NCI-H2171 treated with DMSO at 0.1 percent for 48 hours (cell line): ENCODE data around the gene CUL3.
"Not testable (repeated sequence)": the region's sequence is repeated elsewhere in the genome, so short reads cannot be mapped to it uniquely, and the experiment has no call there.

Source experiments
- DNase-seq: peaks from one replicate; lab custom pipeline; 2025; lab: John Stamatoyannopoulos, UW

Gene CUL3

DNA sequence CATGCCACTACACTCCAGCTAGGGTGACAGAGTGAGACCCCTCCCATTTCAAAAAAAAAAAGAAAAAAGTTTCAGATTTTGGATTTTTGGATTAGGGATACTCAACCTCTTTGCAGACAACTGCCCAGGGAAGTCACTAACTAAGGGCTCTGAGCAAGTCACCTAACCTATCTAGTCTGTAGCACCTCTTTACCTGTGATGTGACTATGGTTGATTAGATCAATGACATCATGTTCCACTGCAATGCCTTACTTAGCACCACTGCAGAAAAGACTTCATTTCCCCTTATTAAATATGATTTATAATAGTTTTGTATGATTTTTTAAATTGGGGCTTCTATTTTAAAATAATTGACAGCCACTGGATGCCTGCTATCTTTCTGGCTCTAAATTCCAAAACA, 41.2 kb downstream of the CUL3 start:
- DNase-seq = no peak

GRCh38 chr2:224538561-224539138, 46.5 kb downstream of the CUL3 start:
- no peak for DNase-seq

DNA sequence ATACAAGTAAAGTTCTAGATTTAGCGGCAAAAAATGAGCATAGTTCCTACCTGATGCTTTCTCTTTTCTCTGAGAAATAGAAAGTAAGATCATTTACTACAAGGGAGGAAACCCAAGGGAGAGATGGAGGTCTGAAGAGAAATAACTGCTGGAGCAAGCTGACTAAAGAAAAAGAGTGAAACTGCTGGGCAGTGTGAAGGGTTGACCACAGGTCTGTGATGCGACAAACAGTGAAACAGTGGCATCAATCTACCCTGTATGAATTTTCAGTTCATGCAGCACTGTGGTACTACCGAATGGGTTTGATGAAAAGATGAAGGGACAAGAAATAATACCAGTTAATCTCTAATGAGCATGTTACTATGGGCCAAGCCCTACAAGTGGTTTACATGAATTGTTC, 52.2 kb downstream of the CUL3 start:
- DNase-seq = no peak

GRCh38 chr2:224532441-224532840, 52.7 kb downstream of the CUL3 start:
- no peak for DNase-seq

- DNase-seq = no peak
Measured at GRCh38 chr2:224528171-224528570, 57.0 kb downstream of the CUL3 start.

GRCh38 chr2:224525774-224526173, 59.4 kb downstream of the CUL3 start:
- no peak for DNase-seq

GRCh38 chr2:224524657-224525056, 60.5 kb downstream of the CUL3 start:
- no peak for DNase-seq

DNA sequence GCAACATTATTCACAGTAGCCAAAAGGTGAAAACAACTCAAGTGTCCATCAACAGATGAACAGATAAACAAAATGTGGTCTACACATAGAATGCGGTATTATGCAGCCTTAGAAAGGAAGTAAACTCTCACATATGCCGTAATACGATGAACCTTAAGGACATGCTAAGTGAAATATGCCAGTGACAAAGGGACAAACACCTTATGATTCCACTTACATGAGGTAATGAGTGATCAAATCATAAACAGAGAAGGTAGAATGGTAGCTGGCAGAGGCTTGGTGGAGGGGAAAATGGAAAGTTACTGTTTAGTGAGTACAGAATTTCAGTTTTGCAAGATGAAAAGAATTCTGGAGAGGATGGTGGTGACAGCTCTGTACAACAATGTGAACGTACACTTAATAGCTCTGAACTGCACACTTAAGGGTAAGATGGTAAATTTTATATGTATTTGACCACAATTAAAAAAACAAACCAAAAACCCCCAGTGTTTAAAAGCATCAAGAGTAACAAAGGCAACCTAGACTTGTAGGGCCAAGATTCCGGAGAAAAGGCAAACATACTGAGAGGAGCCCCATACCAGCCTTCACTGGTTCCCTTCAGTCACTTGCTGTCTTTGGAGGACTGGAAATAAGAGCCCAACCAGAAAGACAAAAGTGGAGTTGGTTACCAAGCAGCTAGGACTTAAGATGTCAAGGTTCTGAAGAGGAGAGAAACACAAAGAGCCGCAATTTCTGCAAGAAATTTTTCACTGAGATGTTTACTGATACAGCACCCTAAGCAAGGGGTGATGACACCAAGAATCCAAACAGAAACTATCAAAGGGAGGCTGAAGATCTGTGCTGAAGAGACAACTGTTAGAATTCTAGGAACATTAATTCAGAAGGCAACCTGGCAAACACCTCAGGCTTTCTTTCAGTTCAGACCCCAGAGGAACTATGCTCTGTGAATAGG, 61.3 kb downstream of the CUL3 start:
- DNase-seq = no peak

DNA sequence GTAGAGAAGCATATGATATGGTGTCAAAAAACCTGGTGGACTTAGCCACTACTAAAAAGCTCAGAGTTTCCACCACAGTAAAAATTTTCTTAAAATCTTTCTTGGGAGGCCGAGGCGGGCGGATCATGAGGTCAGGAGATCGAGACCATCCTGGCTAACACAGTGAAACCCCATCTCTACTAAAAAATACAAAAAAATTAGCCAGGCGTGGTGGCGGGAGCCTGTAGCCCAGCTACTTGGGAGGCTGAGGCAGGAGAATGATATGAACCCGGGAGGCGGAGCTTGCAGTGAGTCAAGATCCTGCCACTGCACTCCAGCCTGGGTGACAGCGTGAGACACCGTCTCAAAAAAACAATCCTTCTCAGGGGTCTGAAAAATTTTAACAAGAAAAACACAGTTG, 62.7 kb downstream of the CUL3 start:
- not testable (repeated sequence) for DNase-seq

GRCh38 chr2:224520064-224520463, 65.1 kb downstream of the CUL3 start:
- DNase-seq = no peak

GRCh38 chr2:224518806-224519580, 66.2 kb downstream of the CUL3 start:
- DNase-seq = no peak

- DNase-seq = no peak
Measured at GRCh38 chr2:224517963-224518362, 67.2 kb downstream of the CUL3 start.

GRCh38 chr2:224516393-224516792, 68.8 kb downstream of the CUL3 start:
- not testable (repeated sequence) for DNase-seq

DNA sequence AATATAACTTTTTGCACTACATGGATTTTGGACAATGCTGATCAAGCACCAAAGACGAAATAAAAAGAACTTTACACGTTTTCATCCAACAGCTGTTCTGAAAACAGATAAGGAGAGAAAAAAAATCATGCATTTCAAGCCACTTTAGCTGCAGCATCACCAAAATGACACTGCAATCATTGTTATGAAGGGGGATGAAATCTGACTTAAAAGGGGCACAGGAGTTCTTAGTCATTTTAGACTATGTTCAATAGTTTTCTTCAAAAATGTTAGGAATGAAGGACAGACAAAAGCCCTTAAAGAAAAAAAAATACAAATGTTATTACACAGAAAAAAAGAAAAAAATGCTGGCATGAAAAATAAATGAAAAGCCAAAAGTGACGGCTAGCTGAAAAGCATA, 71.2 kb downstream of the CUL3 start:
- no peak for DNase-seq

DNA sequence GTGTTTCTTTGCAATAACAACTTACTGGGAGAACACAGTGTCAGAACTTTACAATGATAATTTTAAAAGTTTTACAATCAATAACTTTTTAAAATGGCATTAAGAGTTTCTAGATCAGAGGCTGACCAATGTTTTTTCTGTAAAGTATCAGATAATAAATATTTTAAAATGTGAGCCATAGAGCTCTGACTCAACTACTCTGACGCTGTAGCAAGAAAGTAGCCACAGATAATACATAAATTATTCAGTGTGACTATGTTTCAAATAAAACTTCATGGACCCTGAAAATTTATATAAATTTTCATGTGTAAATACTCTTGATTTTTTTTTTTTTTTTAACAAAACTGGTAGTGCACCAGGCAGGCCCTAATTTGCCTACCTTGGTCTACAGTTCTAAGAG, 77.4 kb downstream of the CUL3 start:
- DNase-seq = no peak

GRCh38 chr2:224506494-224506893, 78.7 kb downstream of the CUL3 start:
- no peak for DNase-seq

GRCh38 chr2:224498991-224499390, 86.2 kb downstream of the CUL3 start:
- no peak for DNase-seq

DNA sequence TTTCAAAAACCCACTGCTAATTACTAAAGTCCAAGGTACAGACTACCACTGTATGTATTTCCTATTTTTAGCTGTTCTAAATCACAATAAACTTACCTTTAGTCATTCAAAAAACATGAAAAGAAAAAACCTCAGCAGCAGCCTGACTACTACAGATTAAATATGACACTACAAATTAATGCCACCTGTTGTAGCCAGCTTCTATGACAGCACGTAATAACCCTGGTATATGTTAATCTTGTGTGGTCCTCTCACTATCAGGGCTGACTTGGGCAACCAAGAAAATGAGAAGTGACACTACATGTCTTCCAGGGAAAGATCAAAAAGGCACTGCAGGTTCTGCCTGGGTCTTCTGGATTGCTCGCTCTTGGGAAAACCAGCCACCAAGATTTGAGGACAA, 92.6 kb downstream of the CUL3 start:
- no peak for DNase-seq

DNA sequence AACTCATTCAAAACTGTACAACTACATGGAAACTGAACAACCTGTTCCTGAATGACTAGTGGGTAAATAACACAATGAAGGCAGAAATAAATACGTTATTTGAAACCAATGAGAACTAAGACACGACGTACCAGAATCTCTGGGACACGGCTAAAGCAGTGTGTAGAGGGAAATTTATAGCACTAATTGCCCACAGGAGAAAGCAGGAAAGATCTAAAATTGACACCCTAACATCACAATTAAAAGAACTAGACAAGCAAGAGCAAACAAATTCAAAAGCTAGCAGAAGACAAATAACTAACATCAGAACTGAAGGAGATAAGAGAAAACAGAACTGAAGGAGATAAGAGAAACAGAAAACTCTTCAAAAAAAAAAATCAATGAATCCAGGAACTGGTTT, 97.2 kb downstream of the CUL3 start:
- not testable (repeated sequence) for DNase-seq

DNA sequence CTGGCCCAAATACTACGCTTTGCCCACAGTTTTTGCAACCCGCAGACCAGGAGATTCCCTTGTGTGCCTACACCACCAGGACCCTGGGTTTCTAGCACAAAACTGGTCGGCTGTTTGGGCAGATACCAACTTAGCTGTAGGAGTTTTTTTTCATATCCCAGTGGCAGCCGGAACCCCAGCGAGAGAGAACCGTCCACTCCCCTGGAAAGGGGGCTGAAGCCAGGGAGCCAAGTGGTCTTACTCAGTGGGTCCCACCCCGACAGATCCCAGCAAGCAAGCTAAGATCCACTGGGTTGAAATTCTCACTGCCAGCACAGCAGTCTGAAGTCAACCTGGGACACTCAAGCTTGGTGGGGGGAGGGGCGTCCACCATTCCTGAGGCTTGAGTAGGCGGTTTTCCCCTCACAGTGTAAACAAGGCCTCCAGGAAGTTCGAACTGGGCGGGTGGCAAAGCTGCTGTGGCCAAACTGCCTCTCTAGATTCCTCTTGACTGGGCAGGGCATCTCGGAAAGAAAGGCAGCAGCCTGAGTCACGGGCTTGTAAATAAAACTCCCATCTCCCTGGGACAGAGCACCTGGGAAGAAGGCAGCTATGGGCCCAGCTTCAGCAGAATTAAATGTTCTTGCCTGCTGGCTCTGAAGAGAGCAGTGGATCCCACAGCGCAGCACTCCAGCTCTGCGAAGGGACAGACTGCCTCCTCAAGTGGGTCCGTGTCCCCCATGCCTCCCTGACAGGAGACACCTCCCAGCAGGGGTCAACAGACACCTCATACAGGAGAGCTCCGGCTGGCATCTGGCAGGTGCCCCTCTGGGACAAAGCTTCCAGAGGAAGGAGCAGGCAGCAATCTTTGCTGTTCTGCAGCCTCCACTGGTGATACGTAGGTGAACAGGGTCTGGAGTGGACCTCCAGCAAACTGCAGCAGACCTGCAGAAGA, 99.8 kb downstream of the CUL3 start:
- DNase-seq = not testable (repeated sequence)

- no peak for DNase-seq
Measured at GRCh38 chr2:224479826-224480225, 105.3 kb downstream of the CUL3 start.

DNA sequence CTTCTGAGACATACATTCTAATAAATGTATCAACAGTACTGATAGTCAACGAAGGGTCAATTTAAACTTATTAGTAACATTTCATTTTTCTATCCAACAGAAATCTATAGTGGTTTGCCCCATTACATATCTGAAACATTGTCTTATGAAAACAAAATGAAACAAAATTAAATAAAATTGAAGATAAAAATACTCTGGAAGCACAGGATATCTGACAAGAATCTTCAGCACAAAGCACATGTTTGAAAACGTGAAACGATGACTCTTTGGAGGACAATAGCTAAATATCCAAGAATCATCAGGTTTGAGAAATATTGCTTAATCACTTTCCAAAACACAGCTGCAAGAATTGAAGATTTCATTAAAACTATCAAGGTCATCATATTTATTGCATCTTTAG, 112.3 kb downstream of the CUL3 start:
- DNase-seq = no peak
